Measurements from ENCODE around the gene MUC2. TPM values are rescaled to one million over a fixed set of nuclear protein-coding genes. Genes with fewer than 3 reads are reported as not detected.

The MUC2 gene
- total and polyA plus RNA-seq, 2 donors (not counting 1 experiment from before 2014, with no cell fraction given) = not detected

- Histone ChIP-seq H2AFZ (ENCODE audit: insufficient read depth, low read depth, low read length, poor library complexity, severe bottlenecking) (no peak overlapping the region), H3K36me3 (replicated peaks in 1 of 2; ENCODE audit: control extremely low read depth in 1 of 2, control insufficient read depth in 1 of 2, extremely low read depth in 1 of 2, insufficient read depth in 2 of 2, low read length in 1 of 2) (no peaks in the 10 kb centered on the region), H3K27ac (ENCODE audit: low read length in 2 of 2) (no peak overlapping the region), H3K4me1 (ENCODE audit: control insufficient read depth in 2 of 2, insufficient read depth in 2 of 2, low read length in 2 of 2) (peaks cover 4 to 6% of the 10 kb centered on the region in 2 donors), H3K27me3 (replicated peaks in 1 of 4; ENCODE audit: control extremely low read depth in 1 of 4, control insufficient read depth in 3 of 4, insufficient read depth in 4 of 4, low read length in 3 of 4) (peaks cover 0 to 23% (median 3%) of the 10 kb centered on the region in 4 experiments), H3K4me3 (ENCODE audit: control extremely low read depth in 1 of 5, extremely low read depth in 1 of 5, insufficient read depth in 1 of 5, low read depth in 2 of 5, low read length in 4 of 5) (no peak overlapping the region), H4K20me1 (ENCODE audit: control insufficient read depth, insufficient read depth, low read length, poor library complexity, severe bottlenecking) (no peaks in the 10 kb centered on the region), H3K79me2 (ENCODE audit: control insufficient read depth, insufficient read depth, low read length) (no peaks in the 10 kb centered on the region), H3K9ac (ENCODE audit: low read length) (no peak overlapping the region), H3K9me3 (ENCODE audit: control extremely low read depth in 1 of 3, control insufficient read depth in 2 of 3, insufficient read depth in 1 of 3, low read length in 2 of 3) (no peaks in the 10 kb centered on the region), H3K4me2 (replicated peaks; ENCODE audit: low read depth, low read length, poor library complexity, severe bottlenecking) (no peak overlapping the region)
- no peaks in the 10 kb centered on the region for H3K9me3 Mint-ChIP-seq (ENCODE audit: insufficient read depth)
- H3K27me3 Mint-ChIP-seq = peaks cover 12% of the 10 kb centered on the region
- intact Hi-C loops (cut with micrococcal nuclease) = no loop called here
- TF ChIP-seq EZH2 (IDR thresholded peaks at IDR 0.05; ENCODE audit: borderline replicate concordance, insufficient read depth, low read depth, low read length, poor library complexity, severe bottlenecking) = no peak
- no peak for TF ChIP-seq CTCF (IDR thresholded peaks at IDR 0.05)
- ATAC-seq (ENCODE audit: low read depth) (no peak), DNase-seq (no peak)
- POLR2A ChIA-PET = no interaction called here
- peaks cover 3% of the 10 kb centered on the region for H3K4me1 Mint-ChIP-seq
- H3K27ac Mint-ChIP-seq = no peak overlapping the region
- no peak overlapping the region for H3K4me3 Mint-ChIP-seq
- CTCF ChIA-PET = interaction anchor here (0.6 to 3.4 kb wide), 2 partner anchors 110 to 201 kb away, joined by 3 to 26 read pairs; no protein-coding TSS in a partner anchor
- whole genome bisulfite sequencing (ENCODE audit: insufficient coverage) = 53% methylated on average over 13 of the region's 13 CpGs
Observed at GRCh38 chr11:1049431-1049891, 25.2 kb upstream of the MUC2 start.

- Histone ChIP-seq H3K27me3 (replicated peaks in 1 of 4; ENCODE audit: control extremely low read depth in 1 of 4, control insufficient read depth in 3 of 4, insufficient read depth in 4 of 4, low read length in 3 of 4) (peaks cover 0 to 24% (median 3%) of the 10 kb centered on the region in 4 experiments), H3K9ac (ENCODE audit: low read length) (no peak overlapping the region), H4K20me1 (ENCODE audit: control insufficient read depth, insufficient read depth, low read length, poor library complexity, severe bottlenecking) (no peaks in the 10 kb centered on the region), H3K79me2 (ENCODE audit: control insufficient read depth, insufficient read depth, low read length) (no peaks in the 10 kb centered on the region), H3K4me1 (ENCODE audit: control insufficient read depth in 2 of 2, insufficient read depth in 2 of 2, low read length in 2 of 2) (peaks cover 4 to 6% of the 10 kb centered on the region in 2 donors), H3K36me3 (replicated peaks in 1 of 2; ENCODE audit: control extremely low read depth in 1 of 2, control insufficient read depth in 1 of 2, extremely low read depth in 1 of 2, insufficient read depth in 2 of 2, low read length in 1 of 2) (no peaks in the 10 kb centered on the region), H3K4me2 (replicated peaks; ENCODE audit: low read depth, low read length, poor library complexity, severe bottlenecking) (no peak overlapping the region), H3K27ac (ENCODE audit: low read length in 2 of 2) (no peak overlapping the region), H3K4me3 (ENCODE audit: control extremely low read depth in 1 of 5, extremely low read depth in 1 of 5, insufficient read depth in 1 of 5, low read depth in 2 of 5, low read length in 4 of 5) (no peak overlapping the region), H2AFZ (ENCODE audit: insufficient read depth, low read depth, low read length, poor library complexity, severe bottlenecking) (no peak overlapping the region), H3K9me3 (ENCODE audit: control extremely low read depth in 1 of 3, control insufficient read depth in 2 of 3, insufficient read depth in 1 of 3, low read length in 2 of 3) (no peaks in the 10 kb centered on the region)
- peaks cover 12% of the 10 kb centered on the region for H3K27me3 Mint-ChIP-seq
- DNase-seq (no peak), ATAC-seq (ENCODE audit: low read depth) (no peak)
- POLR2A ChIA-PET = no interaction called here
- no peaks in the 10 kb centered on the region for H3K9me3 Mint-ChIP-seq (ENCODE audit: insufficient read depth)
- no peak overlapping the region for H3K27ac Mint-ChIP-seq
- 79% methylated on average over 17 of the region's 18 CpGs for WGBS (ENCODE audit: insufficient coverage)
- H3K4me3 Mint-ChIP-seq = no peak overlapping the region
- CTCF ChIA-PET = interaction anchor here (0.6 to 3.4 kb wide), 2 partner anchors 111 to 202 kb away, joined by 3 to 26 read pairs; no protein-coding TSS in a partner anchor
- peaks cover 3% of the 10 kb centered on the region for H3K4me1 Mint-ChIP-seq
- intact Hi-C loops (cut with micrococcal nuclease) = no loop called here
- TF ChIP-seq CTCF (IDR thresholded peaks at IDR 0.05) = no peak
- no peak for TF ChIP-seq EZH2 (IDR thresholded peaks at IDR 0.05; ENCODE audit: borderline replicate concordance, insufficient read depth, low read depth, low read length, poor library complexity, severe bottlenecking)
Observed at GRCh38 chr11:1049911-1050580, 24.6 kb upstream of the MUC2 start.
